K562 (cell line): ENCODE data around the gene DCDC2. TPM values are rescaled to one million over a fixed set of nuclear protein-coding genes. Genes with fewer than 3 reads are reported as not detected.

Experiments
- ATAC-seq: fragments of 200-7000 bp; cut with Tn5 transposase; 3 replicates; pipeline ENCODE4 v1.9.1; 2020; ENCODE audit warnings: moderate library complexity
- BruUV-seq: library from RNA; stranded (reverse); fragments of 400-500 nt; replicated peaks from 2 replicates; lab custom pipeline; 2021; lab: Mats Ljungman, UMichigan
- CTCF ChIA-PET: fragments of 300-600 bp; formaldehyde crosslinking; extraction: SDS; loops from one replicate; lab custom pipeline; 2021; ENCODE audit warnings: low intra/inter-chr PET ratio; lab: Yijun Ruan, JAX
- POLR2A ChIA-PET: fragments of 300-600, 350-650 bp; sonication (Branson Sonifier 250); formaldehyde crosslinking; extraction: SDS; loops from one replicate; lab custom pipeline; 2021; ENCODE audit warnings: antibody characterized with exemption, inconsistent platforms; lab: Yijun Ruan, JAX
- DNase-seq, 4 experiments: peaks; one replicate each; pipeline versions ENCODE4 v3.0.0 to v3.0.0-alpha.2; 2011 to 2018; ENCODE audit warnings: low spot score in 3 of 4, mixed read lengths in 3 of 4; ENCODE audit errors: extremely low read depth in 1 of 4
- FAIRE-seq: peaks from 2 replicates; lab custom pipeline; 2011; peaks lifted over from hg19 to GRCh38; lab: Jason Lieb, UNC
- H2AFZ ChIP-seq: 2 replicates; pipeline ENCODE4 v1.6.0; 2011; ENCODE audit warnings: low read depth, low read length, control low read depth, inconsistent platforms
- H3K27ac ChIP-seq: fragments of 200-600 bp; 3 replicates; pipeline ENCODE4 v1.8.0; 2011; ENCODE audit warnings: low read depth, mild to moderate bottlenecking, control low read depth, inconsistent platforms, low read length, moderate library complexity, mixed read lengths; ENCODE audit errors: extremely low read depth
- H3K27me3 ChIP-seq, 2 experiments: fragments of 300-600 bp in 1 of 2; 2 replicates in 1 of 2; 3 replicates in 1 of 2; pipeline versions ENCODE4 v1.6.0 to v1.8.0; 2011; ENCODE audit warnings: inconsistent platforms in 2 of 2, low read length in 2 of 2, mild to moderate bottlenecking in 1 of 2, mixed read lengths in 1 of 2, moderate library complexity in 1 of 2; ENCODE audit not compliant: control insufficient read depth in 2 of 2, insufficient read depth in 2 of 2
- H3K36me3 ChIP-seq: fragments of 300-600 bp; 3 replicates; pipeline ENCODE4 v1.8.0; 2011; ENCODE audit warnings: mild to moderate bottlenecking, low read length, inconsistent platforms; ENCODE audit not compliant: control insufficient read depth, insufficient read depth
- H3K4me1 ChIP-seq, 2 experiments: fragments of 200-600 bp in 1 of 2; replicated peaks in 1 of 2; 2 replicates in 1 of 2; 3 replicates in 1 of 2; pipeline versions ENCODE4 v1.5.1 to v1.8.0; 2011; ENCODE audit warnings: inconsistent platforms in 2 of 2, low read length in 2 of 2, mild to moderate bottlenecking in 1 of 2, mixed read lengths in 1 of 2, moderate library complexity in 1 of 2; ENCODE audit not compliant: control insufficient read depth in 2 of 2, insufficient read depth in 2 of 2
- H3K4me2 ChIP-seq: 2 replicates; pipeline ENCODE4 v1.6.1; 2011; ENCODE audit warnings: low read length, control low read depth, inconsistent platforms, mixed read lengths; ENCODE audit not compliant: insufficient read depth
- H3K4me3 ChIP-seq: fragments of 200-600 bp; sonication (generic), shearing (Covaris generic); 2 replicates; pipeline ENCODE4 v1.5.1; 2016; ENCODE audit warnings: control low read depth, inconsistent platforms
- H3K79me2 ChIP-seq: fragments of 200-600 bp; 3 replicates; pipeline ENCODE4 v1.8.0; 2011; ENCODE audit warnings: low read length, inconsistent platforms; ENCODE audit not compliant: control insufficient read depth, insufficient read depth
- H3K9ac ChIP-seq, 2 experiments: 2 replicates each; pipeline versions ENCODE4 v1.6.0 to v1.6.1; 2011; ENCODE audit warnings: low read depth in 2 of 2, low read length in 2 of 2, control low read depth in 1 of 2, inconsistent platforms in 1 of 2, mild to moderate bottlenecking in 1 of 2, mixed read lengths in 1 of 2; ENCODE audit not compliant: insufficient read depth in 1 of 2
- H3K9me1 ChIP-seq: one replicate; pipeline ENCODE4 v1.6.0; 2011; ENCODE audit warnings: inconsistent platforms, mild to moderate bottlenecking, low read length, moderate library complexity; ENCODE audit not compliant: control insufficient read depth, insufficient read depth
- H3K9me3 ChIP-seq: replicated peaks from 2 replicates; pipeline ENCODE4 v1.5.1; 2011; ENCODE audit warnings: low read depth, low read length, inconsistent platforms; ENCODE audit not compliant: control insufficient read depth, insufficient read depth
- H4K20me1 ChIP-seq: replicated peaks from 2 replicates; pipeline ENCODE4 v1.6.1; 2011; ENCODE audit warnings: low read length, inconsistent platforms, mixed read lengths; ENCODE audit not compliant: control insufficient read depth, insufficient read depth
- CSDE1 ChIP-seq, 2 experiments: fragments of 450-650 bp; IDR thresholded peaks; 2 replicates each; pipeline ENCODE4 v1.6.1; 2016; ENCODE audit warnings: mild to moderate bottlenecking in 1 of 2
- FOXA1 ChIP-seq: fragments of 450-650 bp; IDR thresholded peaks from 2 replicates; pipeline ENCODE4 v1.6.1; 2016; ENCODE audit warnings: mild to moderate bottlenecking, borderline replicate concordance
- JUNB ChIP-seq: fragments of 450-650 bp; formaldehyde crosslinking; conservative IDR thresholded peaks from 2 replicates; pipeline ENCODE4 v1.4.0; 2020; ENCODE audit warnings: mild to moderate bottlenecking
- PHF20 ChIP-seq: fragments of 450-650 bp; IDR thresholded peaks from 2 replicates; pipeline ENCODE4 v1.6.1; 2018; ENCODE audit not compliant: partially characterized antibody
- RBBP5 ChIP-seq: fragments of 200-600 bp; sonication (generic); IDR thresholded peaks from 2 replicates; pipeline ENCODE4 v1.6.1; 2012; ENCODE audit warnings: borderline replicate concordance, mild to moderate bottlenecking, low read length, control low read depth, inconsistent platforms; ENCODE audit not compliant: insufficient read depth, poor library complexity, severe bottlenecking
- TCF7 ChIP-seq: sonication (generic); IDR thresholded peaks from 2 replicates; pipeline ENCODE4 v1.6.1; 2016; ENCODE audit warnings: antibody characterized with exemption, borderline replicate concordance
- TFAM ChIP-seq: fragments of 250-450 bp; sonication (Bioruptor Pico); conservative IDR thresholded peaks from 2 replicates; pipeline ENCODE4 v1.5.0; 2021; ENCODE audit warnings: mild to moderate bottlenecking, moderate library complexity
- ZBTB12 ChIP-seq: fragments of 250-450 bp; sonication (Bioruptor Pico); IDR thresholded peaks from 2 replicates; pipeline ENCODE4 v1.4.0; 2020
- ZNF146 ChIP-seq: IDR thresholded peaks from one replicate; pipeline ENCODE4 v1.6.1; 2018; ENCODE audit warnings: missing compliant biosample characterization; ENCODE audit not compliant: unreplicated experiment
- ZSCAN29 ChIP-seq: fragments of 450-650 bp; IDR thresholded peaks from 2 replicates; pipeline ENCODE4 v1.6.1; 2017
- WGBS: fragments of 100-300 bp; shearing (Covaris generic); methylation state at CpG from one replicate; pipeline ENCODE4 v1.1.6; 2016; ENCODE audit warnings: low coverage, mixed read lengths; ENCODE audit not compliant: insufficient coverage; ENCODE audit errors: missing lambda C conversion rate; 5-methylcytosine and 5-hydroxymethylcytosine counted together
- in situ Hi-C: fragments of 300-500 bp; cut with MboI; formaldehyde crosslinking; loops from 4 replicates; pipeline ENCODE4 v1.15.0; 2018; ENCODE audit warnings: inconsistent platforms, mixed read lengths
- intact Hi-C: fragments of 100-400 bp; cut with micrococcal nuclease; formaldehyde crosslinking; loops from 2 replicates; pipeline ENCODE4 v1.14.2; 2022
- polyA plus RNA-seq, 8 experiments: library from polyadenylated mRNA; depleted of rRNA in 4 of 8; stranded (reverse) in 5 of 8; unstranded in 3 of 8; fragments of >200 nt; fragmentation: Nextera tagmentation in 2 of 8; fragmentation: Illumina TruSeq in 1 of 8; extraction: Ambion mirVana in 2 of 8; extraction: Trizol in 1 of 8; gene quantifications; 2 replicates each; pipeline versions ENCODE4 v1.2.1 to v1.2.3, GENCODE V29; 2011 to 2014; ENCODE audit warnings: inconsistent platforms in 1 of 8, missing spikeins in 1 of 8
- total RNA-seq, 7 experiments: library from RNA; depleted of rRNA in 6 of 7; stranded (reverse); fragments of >200 nt in 6 of 7; fragmentation: Illumina TruSeq in 2 of 7; extraction: Trizol in 2 of 7; gene quantifications; 2 replicates each; pipeline versions ENCODE4 v1.2.1 to v1.2.3, GENCODE V29; 2011 to 2021; ENCODE audit warnings: low replicate concordance in 1 of 7
- TF ChIP-seq, protein P1 (sequence below): fragments of 450-650 bp; IDR thresholded peaks from 2 replicates; pipeline ENCODE4 v1.6.1; 2017; ENCODE audit warnings: antibody characterized with exemption
- TF ChIP-seq, protein P2 (sequence below): sonication (generic); formaldehyde crosslinking; IDR thresholded peaks from 2 replicates; pipeline ENCODE4 v1.8.1; 2023; ENCODE audit warnings: mild to moderate bottlenecking, missing genetic modification reagents, moderate library complexity
- TF ChIP-seq, protein P3 (sequence below): IDR thresholded peaks from 2 replicates; pipeline ENCODE4 v1.6.1; 2014; ENCODE audit warnings: antibody characterized with exemption
- TF ChIP-seq, protein P4 (sequence below): fragments of 250-450 bp; sonication (Bioruptor Pico); IDR thresholded peaks from 2 replicates; pipeline ENCODE4 v1.5.0; 2022; ENCODE audit warnings: mild to moderate bottlenecking

DCDC2 gene
- total and polyA plus RNA-seq, 9 of the 15 experiments (the other 6 are each of a cell fraction or from before 2014, with no cell fraction given): 0.04 TPM; not detected in 8

GRCh38 chr6:24378473-24379097 lies 20.7 kb upstream of the DCDC2 start:
- 0% methylated on average over 1 of the region's 1 CpG for WGBS
- CTCF ChIA-PET: no interaction called here
- intact Hi-C loops (no loop called here), in situ Hi-C loops (no loop called here)
- no peak overlapping the region for H2AFZ ChIP-seq
- no peaks in the 10 kb centered on the region for H3K36me3 ChIP-seq
- no peak overlapping the region for H3K4me2 ChIP-seq
- ATAC-seq (no peak), DNase-seq (no peak), FAIRE-seq (no peak)
- H3K27me3 ChIP-seq: peaks cover 15 to 27% of the 10 kb centered on the region in 2 experiments; a peak in 4 of 5 replicates
- H3K9me3 ChIP-seq: no peaks in the 10 kb centered on the region
- no peak overlapping the region for H3K9ac ChIP-seq
- H3K27ac ChIP-seq: no peak overlapping the region
- no peaks in the 10 kb centered on the region for H3K79me2 ChIP-seq
- H4K20me1 ChIP-seq: no peaks in the 10 kb centered on the region
- BruUV-seq: no TSS peak
- no peaks in the 10 kb centered on the region for H3K9me1 ChIP-seq
- POLR2A ChIA-PET: no interaction called here
- H3K4me1 ChIP-seq: no peaks in the 10 kb centered on the region
- no peak overlapping the region for H3K4me3 ChIP-seq
- TF ChIP-seq JUNB (CRISPR knock-in tag) (no peak), FOXA1 (no peak), PHF20 (no peak), TFAM (no peak), ZBTB12 (CRISPR knock-in tag) (no peak), ZNF146 (CRISPR knock-in tag) (no peak), ZSCAN29 (no peak), CSDE1 (IDR thresholded peaks at IDR 0.05) (no peak), RBBP5 (no peak), TCF7 (no peak)
- TF ChIP-seq, protein P1, sequence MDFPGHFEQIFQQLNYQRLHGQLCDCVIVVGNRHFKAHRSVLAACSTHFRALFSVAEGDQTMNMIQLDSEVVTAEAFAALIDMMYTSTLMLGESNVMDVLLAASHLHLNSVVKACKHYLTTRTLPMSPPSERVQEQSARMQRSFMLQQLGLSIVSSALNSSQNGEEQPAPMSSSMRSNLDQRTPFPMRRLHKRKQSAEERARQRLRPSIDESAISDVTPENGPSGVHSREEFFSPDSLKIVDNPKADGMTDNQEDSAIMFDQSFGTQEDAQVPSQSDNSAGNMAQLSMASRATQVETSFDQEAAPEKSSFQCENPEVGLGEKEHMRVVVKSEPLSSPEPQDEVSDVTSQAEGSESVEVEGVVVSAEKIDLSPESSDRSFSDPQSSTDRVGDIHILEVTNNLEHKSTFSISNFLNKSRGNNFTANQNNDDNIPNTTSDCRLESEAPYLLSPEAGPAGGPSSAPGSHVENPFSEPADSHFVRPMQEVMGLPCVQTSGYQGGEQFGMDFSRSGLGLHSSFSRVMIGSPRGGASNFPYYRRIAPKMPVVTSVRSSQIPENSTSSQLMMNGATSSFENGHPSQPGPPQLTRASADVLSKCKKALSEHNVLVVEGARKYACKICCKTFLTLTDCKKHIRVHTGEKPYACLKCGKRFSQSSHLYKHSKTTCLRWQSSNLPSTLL: no peak
- TF ChIP-seq, protein P2, sequence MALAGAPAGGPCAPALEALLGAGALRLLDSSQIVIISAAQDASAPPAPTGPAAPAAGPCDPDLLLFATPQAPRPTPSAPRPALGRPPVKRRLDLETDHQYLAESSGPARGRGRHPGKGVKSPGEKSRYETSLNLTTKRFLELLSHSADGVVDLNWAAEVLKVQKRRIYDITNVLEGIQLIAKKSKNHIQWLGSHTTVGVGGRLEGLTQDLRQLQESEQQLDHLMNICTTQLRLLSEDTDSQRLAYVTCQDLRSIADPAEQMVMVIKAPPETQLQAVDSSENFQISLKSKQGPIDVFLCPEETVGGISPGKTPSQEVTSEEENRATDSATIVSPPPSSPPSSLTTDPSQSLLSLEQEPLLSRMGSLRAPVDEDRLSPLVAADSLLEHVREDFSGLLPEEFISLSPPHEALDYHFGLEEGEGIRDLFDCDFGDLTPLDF (CRISPR knock-in tag): no peak
- TF ChIP-seq, protein P3, sequence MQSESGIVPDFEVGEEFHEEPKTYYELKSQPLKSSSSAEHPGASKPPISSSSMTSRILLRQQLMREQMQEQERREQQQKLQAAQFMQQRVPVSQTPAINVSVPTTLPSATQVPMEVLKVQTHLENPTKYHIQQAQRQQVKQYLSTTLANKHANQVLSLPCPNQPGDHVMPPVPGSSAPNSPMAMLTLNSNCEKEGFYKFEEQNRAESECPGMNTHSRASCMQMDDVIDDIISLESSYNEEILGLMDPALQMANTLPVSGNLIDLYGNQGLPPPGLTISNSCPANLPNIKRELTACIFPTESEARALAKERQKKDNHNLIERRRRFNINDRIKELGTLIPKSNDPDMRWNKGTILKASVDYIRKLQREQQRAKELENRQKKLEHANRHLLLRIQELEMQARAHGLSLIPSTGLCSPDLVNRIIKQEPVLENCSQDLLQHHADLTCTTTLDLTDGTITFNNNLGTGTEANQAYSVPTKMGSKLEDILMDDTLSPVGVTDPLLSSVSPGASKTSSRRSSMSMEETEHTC: no peak
- TF ChIP-seq, protein P4, sequence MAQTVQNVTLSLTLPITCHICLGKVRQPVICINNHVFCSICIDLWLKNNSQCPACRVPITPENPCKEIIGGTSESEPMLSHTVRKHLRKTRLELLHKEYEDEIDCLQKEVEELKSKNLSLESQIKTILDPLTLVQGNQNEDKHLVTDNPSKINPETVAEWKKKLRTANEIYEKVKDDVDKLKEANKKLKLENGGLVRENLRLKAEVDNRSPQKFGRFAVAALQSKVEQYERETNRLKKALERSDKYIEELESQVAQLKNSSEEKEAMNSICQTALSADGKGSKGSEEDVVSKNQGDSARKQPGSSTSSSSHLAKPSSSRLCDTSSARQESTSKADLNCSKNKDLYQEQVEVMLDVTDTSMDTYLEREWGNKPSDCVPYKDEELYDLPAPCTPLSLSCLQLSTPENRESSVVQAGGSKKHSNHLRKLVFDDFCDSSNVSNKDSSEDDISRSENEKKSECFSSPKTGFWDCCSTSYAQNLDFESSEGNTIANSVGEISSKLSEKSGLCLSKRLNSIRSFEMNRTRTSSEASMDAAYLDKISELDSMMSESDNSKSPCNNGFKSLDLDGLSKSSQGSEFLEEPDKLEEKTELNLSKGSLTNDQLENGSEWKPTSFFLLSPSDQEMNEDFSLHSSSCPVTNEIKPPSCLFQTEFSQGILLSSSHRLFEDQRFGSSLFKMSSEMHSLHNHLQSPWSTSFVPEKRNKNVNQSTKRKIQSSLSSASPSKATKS (CRISPR knock-in tag): no peak
